ENCODE measurements around the gene CNTN5.

The CNTN5 gene

GRCh38 chr11:99171330-99171729 is 150.6 kb downstream of the CNTN5 start:
- no peak for DNase-seq

GRCh38 chr11:99176430-99176829 is 155.7 kb downstream of the CNTN5 start:
- no peak for DNase-seq

- no peak for DNase-seq
These were observed 156.7 kb downstream of the CNTN5 start for GRCh38 chr11:99177446-99177845.

DNA sequence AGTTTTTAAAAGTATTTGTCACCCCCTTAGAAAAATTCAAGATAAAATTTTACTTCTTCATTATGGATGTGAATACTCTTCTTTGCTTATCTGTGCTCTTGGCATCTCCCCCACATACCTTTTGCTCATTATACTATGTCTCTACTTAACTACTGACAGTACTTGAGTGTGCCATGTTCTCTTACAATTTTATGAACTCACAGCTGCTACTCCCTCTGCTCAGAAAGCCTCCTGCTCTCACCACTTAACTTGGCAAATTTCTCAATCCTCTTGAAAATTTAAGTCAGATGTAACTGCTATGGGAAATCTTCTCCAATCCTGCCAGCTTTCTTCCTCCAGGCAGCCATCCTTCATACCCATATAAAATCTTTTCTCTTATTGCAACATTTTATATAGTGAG is 163.4 kb downstream of the CNTN5 start:
- no peak for DNase-seq

DNA sequence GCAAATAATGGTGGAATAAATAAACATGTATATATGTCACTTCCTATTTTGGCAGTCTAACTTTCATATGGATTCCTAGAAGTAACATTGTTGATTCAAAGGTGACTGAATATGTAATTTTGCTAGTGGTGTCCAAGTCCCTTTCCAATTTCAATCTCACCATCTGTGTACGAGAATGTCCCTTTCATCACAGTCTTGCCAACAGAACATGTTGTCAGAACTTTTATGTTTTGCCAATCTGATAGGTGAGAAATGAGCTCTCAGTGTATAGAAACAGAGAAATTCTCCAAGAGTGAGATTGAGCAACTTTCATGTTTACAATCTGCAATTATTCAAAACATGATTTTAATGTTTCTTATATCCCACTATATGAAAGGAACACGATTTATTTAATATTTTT is 167.5 kb downstream of the CNTN5 start:
- no peak for DNase-seq

DNA sequence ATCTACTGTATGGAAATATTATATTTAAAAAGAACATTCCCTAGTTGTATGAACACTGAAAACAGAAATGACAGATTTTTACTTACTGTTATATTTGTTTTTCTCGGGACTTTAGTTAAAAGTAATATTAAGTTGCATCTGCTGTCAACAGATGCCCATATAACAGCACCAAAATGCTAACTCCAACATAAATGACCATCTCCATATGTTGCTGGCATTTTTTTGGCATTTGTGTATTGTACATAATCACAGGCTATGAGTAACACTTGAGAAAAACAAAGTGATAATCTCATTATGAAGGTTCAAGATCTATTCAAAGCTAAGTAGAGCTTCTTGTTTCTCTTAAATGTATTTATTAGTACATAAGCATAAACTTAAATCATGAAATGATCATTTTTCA is 172.0 kb downstream of the CNTN5 start:
- no peak for DNase-seq

DNA sequence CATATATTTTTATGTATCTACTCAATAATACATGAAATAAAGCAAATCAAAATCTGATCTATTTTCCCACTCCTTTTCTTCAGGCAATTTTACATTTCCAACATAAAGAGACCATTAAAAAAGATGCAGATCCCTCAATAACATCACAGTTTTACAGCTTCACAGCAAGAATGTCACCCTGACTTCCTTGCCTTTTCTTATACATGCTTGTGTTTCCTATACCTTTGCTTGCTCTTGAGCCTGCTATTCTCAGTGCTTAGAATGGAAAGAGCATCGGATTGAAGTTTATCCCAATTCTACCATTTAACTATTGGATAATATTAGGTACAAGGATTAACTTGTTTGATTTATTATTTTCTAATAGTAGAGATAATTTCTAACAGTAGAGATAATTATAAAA is 176.7 kb downstream of the CNTN5 start:
- no peak for DNase-seq

- no peak for DNase-seq
These were observed 177.5 kb downstream of the CNTN5 start for GRCh38 chr11:99198215-99198614.

GRCh38 chr11:99199341-99199740 is 178.6 kb downstream of the CNTN5 start:
- DNase-seq = no peak

DNA sequence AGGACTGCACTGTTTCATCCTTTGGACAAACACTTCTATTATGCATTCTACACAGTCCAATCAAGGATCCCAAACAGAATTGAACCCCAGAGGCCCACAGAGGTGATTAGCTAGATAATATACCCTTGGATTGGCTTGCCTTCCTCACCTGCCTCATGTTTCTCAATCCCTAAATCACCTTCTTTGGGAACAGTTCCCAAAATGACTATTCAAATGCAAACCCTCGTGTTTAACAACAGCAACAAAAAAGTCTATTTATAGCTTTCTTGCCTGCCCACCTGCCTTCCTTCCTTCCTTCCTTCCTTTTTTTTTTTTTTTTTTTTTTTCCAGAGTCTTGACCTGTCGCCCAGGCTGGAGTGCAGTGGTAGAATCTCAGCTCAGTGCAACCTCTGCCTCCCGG is 180.0 kb downstream of the CNTN5 start:
- no peak for DNase-seq

DNA sequence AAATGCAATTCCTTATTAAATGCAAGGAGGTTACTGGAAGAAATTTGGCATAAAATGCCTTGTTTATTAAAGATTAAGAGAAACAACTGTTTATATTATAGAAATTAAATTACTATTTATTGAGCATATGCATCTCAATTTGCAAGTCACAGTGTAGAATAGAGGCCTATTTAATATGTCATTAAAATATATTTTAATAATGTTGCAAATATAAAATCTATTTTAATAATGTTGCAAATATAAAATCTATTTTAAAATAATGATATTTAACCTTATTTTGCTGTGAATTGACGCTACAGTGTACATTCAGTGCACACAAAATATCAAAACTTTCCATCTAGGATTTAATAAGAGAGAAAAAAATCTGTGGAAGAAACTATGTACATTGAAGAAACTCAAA is 188.1 kb downstream of the CNTN5 start:
- no peak for DNase-seq

DNA sequence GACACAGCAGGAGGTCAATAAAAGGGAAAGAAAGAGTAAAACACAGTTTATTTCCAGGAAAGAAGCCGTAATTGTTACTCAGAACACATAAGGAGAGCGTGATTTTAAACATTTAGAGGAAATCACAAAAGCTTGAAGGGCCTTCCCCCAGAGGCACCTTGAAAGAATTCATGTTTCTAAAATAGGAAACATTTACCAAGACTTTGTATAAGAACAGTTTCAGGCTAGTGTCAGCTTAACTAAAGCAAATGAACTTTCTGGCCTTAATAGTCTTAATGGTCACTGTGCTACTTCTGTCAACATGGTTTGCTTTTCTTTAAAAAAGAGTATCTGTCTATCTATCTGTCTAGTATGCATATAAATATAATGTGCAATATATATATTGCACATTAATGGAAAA is 208.8 kb downstream of the CNTN5 start:
- DNase-seq = no peak

DNA sequence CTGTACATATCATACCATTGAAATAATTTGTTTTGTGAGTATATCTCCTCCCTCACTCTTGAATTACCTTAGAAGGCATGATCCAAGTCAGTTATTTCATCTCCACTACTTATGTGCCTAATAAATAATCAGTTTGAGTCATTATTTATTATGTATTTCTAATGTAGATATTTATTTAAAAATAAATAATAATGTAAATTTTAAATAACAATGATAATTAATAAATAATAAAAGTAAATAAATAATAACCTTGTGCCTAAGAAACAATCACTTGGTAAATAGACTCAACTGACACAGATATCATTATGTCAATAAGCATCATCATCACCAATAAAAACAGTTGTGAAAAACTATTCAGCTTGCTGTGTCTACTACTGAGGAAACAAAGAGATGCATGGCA is 213.8 kb downstream of the CNTN5 start:
- no peak for DNase-seq

DNA sequence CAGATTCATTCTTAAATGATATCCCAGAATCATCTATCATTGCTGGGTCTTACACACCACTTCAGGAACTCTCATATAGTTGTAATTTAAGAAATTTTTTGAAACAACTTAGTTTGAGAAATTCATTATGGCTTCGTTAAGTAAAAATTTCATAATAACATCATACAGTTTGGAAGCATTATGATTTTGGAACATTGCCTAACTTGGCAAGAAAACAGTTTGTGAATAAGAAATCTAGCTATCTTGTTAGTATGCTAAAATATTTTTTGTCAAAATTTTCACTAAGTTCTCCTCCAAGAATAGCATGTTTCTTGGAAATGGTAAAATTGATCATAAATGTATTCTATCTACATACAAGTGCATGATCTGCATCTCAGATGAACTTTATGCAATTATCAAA is 217.7 kb downstream of the CNTN5 start:
- DNase-seq = no peak

DNA sequence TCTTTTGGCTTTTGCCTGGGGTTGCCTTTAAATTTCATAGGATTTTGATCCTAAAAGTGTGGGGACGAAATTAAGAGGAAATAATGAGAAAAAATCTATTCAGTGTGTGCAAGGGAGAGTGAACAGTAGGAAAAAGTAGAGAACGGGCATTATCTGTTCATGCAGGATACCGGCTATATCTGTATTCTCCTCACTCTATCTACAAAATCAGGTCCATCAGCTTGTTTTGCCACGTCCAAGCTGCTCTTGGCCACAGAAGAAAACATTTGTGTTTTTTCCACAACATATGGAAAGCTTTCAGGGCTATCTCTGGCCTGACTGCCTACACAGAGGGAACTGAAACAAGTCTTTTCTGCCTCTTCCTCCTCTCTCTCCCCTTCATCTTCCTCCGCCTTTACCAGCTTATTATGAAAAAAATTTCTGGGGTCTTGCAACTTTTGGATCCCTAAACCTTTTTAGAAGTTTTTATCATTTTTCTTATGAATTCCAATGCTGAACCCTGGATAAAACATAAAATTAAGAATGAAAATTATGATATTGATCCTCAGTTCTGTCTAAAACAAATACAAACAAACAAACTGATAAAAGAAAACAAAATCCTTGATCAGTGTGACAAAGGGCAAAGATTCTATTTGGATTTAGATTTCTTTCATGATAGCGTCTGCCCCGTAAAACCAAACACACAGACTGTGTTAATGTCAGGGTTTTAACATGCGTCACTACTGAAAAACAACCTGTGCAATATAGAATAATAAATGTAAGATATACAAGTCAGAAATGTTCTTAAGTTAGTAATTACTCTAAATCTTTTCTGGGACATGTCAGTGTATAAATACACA is 219.7 kb downstream of the CNTN5 start:
- no peak for DNase-seq

DNA sequence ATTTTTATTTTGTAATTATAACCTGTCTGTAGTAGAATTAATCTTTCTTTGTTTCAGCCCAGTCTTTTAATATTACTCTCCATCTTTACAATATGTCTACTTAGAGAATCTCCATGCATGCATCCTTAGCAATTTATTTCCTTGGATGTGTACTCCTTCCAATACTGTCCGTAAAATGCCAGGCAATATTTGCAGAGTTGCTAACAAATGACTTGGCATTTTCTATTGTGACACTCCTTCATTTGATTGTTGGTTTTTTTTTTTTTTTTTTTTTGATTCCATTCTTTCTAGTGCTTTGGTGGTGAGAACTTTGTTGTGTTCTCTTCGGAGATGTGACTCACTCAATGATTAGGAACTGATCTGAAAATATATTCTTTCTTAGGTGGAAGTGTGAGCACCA is 220.3 kb downstream of the CNTN5 start:
- no peak for DNase-seq

DNA sequence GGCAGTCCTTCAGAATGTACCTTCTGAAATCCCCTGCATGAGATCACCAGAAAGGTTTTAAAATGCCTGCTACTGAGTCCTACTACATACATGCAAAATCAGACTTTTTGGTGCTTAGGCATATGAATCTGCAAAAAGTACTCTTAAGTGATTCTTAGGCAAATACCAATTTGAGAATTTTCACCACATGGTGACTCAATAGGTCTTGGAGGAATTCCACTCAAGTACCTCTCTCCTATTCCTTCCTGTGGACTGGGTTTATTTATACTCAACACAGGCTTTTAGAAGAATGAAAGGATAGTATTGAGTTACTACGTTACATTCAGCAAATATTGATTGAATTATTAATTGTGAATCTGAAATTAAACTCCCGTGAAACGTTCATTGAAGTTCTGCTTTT is 223.9 kb downstream of the CNTN5 start:
- no peak for DNase-seq

DNA sequence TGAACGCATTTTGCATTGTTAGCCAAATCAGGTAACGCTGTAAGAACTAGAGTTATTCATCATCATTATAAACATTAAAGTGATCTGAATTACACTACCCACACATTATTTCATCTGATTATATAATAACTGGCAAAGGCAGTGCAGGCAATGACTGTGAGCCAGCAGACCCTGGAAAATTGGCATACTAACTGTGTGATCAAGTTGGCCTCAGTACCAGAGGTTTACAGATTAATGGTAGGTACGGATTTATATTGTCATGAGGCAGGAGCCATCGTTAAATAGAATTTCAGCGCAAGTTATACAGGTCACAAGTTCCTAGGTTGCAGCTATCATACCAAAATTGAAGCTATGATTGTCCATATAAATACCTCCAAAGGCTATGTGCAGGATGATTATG is 225.4 kb downstream of the CNTN5 start:
- DNase-seq = no peak

DNA sequence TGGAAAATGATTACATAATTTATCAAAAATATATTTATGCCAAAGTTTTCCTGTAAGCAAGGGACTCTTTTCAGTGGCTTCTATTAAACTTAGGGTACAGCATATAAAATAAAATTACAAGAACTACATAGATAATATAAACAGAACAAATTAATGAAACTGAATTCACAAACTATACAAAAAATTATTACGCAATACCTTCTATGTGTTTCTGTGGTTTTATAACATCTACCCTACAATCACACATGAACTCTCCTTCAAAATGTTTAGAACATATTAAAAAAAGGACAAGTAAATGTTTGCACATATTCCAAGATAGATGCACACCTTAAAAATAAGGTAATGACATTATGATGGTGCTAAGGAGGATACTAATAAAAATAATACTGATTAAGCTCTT is 235.9 kb downstream of the CNTN5 start:
- no peak for DNase-seq

DNA sequence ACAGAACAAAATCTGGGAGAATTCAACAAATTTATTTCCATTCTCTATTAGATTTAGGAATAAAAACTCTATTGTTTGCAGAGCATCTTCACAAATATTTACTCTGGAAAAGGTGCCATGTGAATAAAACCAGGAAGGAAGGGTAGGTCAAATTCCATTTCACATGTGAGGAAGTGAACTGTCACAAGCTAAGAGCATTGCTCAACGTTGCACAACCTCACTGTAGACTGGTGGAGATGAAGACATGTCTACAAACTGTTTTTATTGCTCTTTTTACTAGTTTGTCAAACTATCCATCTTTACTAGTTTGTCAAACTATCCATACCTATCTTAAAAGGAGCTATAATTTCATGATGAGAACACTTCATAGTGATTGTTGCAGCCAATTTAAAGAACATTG is 236.4 kb downstream of the CNTN5 start:
- DNase-seq = no peak

GRCh38 chr11:99260696-99261095 is 239.9 kb downstream of the CNTN5 start:
- no peak for DNase-seq

DNA sequence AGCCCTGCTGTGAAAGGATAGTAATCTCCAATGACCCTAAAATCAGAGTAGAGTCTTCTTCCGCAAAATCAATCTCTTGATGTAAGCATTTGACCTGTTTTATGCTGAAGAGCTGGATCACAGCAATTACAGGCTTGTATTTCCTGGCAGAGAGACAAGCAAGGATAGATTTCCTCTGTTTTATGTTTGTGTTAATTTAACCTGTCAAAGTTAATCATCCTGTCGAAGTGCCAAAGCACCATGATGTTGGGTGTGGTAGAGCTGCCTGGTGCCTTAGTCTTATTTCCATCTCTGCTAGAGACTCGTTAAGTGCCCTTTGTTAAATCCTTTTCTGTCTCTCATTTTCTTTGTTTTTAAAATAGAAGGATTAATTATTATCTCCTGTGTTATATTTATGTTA is 248.1 kb downstream of the CNTN5 start:
- no peak for DNase-seq

GRCh38 chr11:99271527-99271926 is 250.8 kb downstream of the CNTN5 start:
- no peak for DNase-seq

GRCh38 chr11:99275521-99275920 is 254.8 kb downstream of the CNTN5 start:
- DNase-seq = no peak

GRCh38 chr11:99277281-99277680 is 256.5 kb downstream of the CNTN5 start:
- DNase-seq = no peak

All from CD4-positive, alpha-beta T cell treated with Interleukin-10 for 1 hour (primary cell).